AG10803 (cell line): ENCODE results near the gene LENG8.

Experiments
- DNase-seq: peaks from one replicate; pipeline ENCODE4 v3.0.0; 2010; ENCODE audit warnings: low read depth
- H3K4me3 ChIP-seq: 2 replicates; pipeline ENCODE4 v1.5.1; 2011; ENCODE audit warnings: mild to moderate bottlenecking, low read length, control low read depth
- CTCF ChIP-seq: conservative IDR thresholded peaks from 2 replicates; pipeline ENCODE4 v1.5.1; 2011; ENCODE audit warnings: mild to moderate bottlenecking, low read length, control low read depth, inconsistent platforms

LENG8 gene

GRCh38 chr19:54418930-54419800, 29.8 kb upstream of the LENG8 start:
- no peak for DNase-seq
- no peak for TF ChIP-seq CTCF
- H3K4me3 ChIP-seq, result no peak overlapping the region

GRCh38 chr19:54420068-54420382, 29.0 kb upstream of the LENG8 start:
- no peak for DNase-seq
- no peak overlapping the region for H3K4me3 ChIP-seq

GRCh38 chr19:54420383-54421168, 28.4 kb upstream of the LENG8 start:
- H3K4me3 ChIP-seq, result no peak overlapping the region
- DNase-seq, result no peak

More at GRCh38 chr19:54420068-54420382, 29.0 kb upstream of the LENG8 start:
- no peak for TF ChIP-seq CTCF

GRCh38 chr19:54421169-54421516, 27.9 kb upstream of the LENG8 start:
- no peak for TF ChIP-seq CTCF
- no peak overlapping the region for H3K4me3 ChIP-seq
- DNase-seq, result no peak

More at GRCh38 chr19:54420383-54421168, 28.4 kb upstream of the LENG8 start:
- no peak for TF ChIP-seq CTCF

- no peak for DNase-seq
- no peak for TF ChIP-seq CTCF
- H3K4me3 ChIP-seq, result no peak overlapping the region
These were observed 27.5 kb upstream of the LENG8 start for GRCh38 chr19:54421521-54421920.

- no peak for TF ChIP-seq CTCF
- no peak for DNase-seq
- H3K4me3 ChIP-seq, result no peak overlapping the region
These were observed 26.9 kb upstream of the LENG8 start for GRCh38 chr19:54422136-54422535.

GRCh38 chr19:54424201-54424600, 24.8 kb upstream of the LENG8 start:
- no peak for DNase-seq
- TF ChIP-seq CTCF, result no peak
- no peak overlapping the region for H3K4me3 ChIP-seq
